K562 (cell line): Measurements from ENCODE around the gene PIP5KL1. TPM values are rescaled to one million over a fixed set of nuclear protein-coding genes. Genes with fewer than 3 reads are reported as not detected.

Source experiments
- ATAC-seq: fragments of 200-7000 bp; cut with Tn5 transposase; 3 replicates; pipeline ENCODE4 v1.9.1; 2020; ENCODE audit warnings: moderate library complexity
- BruUV-seq: library from RNA; stranded (reverse); fragments of 400-500 nt; replicated peaks from 2 replicates; lab custom pipeline; 2021; lab: Mats Ljungman, UMichigan
- CTCF ChIA-PET: fragments of 300-600 bp; formaldehyde crosslinking; extraction: SDS; loops from one replicate; lab custom pipeline; 2021; ENCODE audit warnings: low intra/inter-chr PET ratio; lab: Yijun Ruan, JAX
- POLR2A ChIA-PET: fragments of 300-600, 350-650 bp; sonication (Branson Sonifier 250); formaldehyde crosslinking; extraction: SDS; loops from one replicate; lab custom pipeline; 2021; ENCODE audit warnings: antibody characterized with exemption, inconsistent platforms; lab: Yijun Ruan, JAX
- DNase-seq, 4 experiments: peaks; one replicate each; pipeline versions ENCODE4 v3.0.0 to v3.0.0-alpha.2; 2011 to 2018; ENCODE audit warnings: low spot score in 3 of 4, mixed read lengths in 3 of 4; ENCODE audit errors: extremely low read depth in 1 of 4
- FAIRE-seq: peaks from 2 replicates; lab custom pipeline; 2011; peaks lifted over from hg19 to GRCh38; lab: Jason Lieb, UNC
- H2AFZ ChIP-seq: 2 replicates; pipeline ENCODE4 v1.6.0; 2011; ENCODE audit warnings: low read depth, low read length, control low read depth, inconsistent platforms
- H3K27ac ChIP-seq: fragments of 200-600 bp; 3 replicates; pipeline ENCODE4 v1.8.0; 2011; ENCODE audit warnings: low read depth, mild to moderate bottlenecking, control low read depth, inconsistent platforms, low read length, moderate library complexity, mixed read lengths; ENCODE audit errors: extremely low read depth
- H3K27me3 ChIP-seq, 2 experiments: fragments of 300-600 bp in 1 of 2; 2 replicates in 1 of 2; 3 replicates in 1 of 2; pipeline versions ENCODE4 v1.6.0 to v1.8.0; 2011; ENCODE audit warnings: inconsistent platforms in 2 of 2, low read length in 2 of 2, mild to moderate bottlenecking in 1 of 2, mixed read lengths in 1 of 2, moderate library complexity in 1 of 2; ENCODE audit not compliant: control insufficient read depth in 2 of 2, insufficient read depth in 2 of 2
- H3K36me3 ChIP-seq: fragments of 300-600 bp; 3 replicates; pipeline ENCODE4 v1.8.0; 2011; ENCODE audit warnings: mild to moderate bottlenecking, low read length, inconsistent platforms; ENCODE audit not compliant: control insufficient read depth, insufficient read depth
- H3K4me1 ChIP-seq, 2 experiments: fragments of 200-600 bp in 1 of 2; replicated peaks in 1 of 2; 2 replicates in 1 of 2; 3 replicates in 1 of 2; pipeline versions ENCODE4 v1.5.1 to v1.8.0; 2011; ENCODE audit warnings: inconsistent platforms in 2 of 2, low read length in 2 of 2, mild to moderate bottlenecking in 1 of 2, mixed read lengths in 1 of 2, moderate library complexity in 1 of 2; ENCODE audit not compliant: control insufficient read depth in 2 of 2, insufficient read depth in 2 of 2
- H3K4me2 ChIP-seq: 2 replicates; pipeline ENCODE4 v1.6.1; 2011; ENCODE audit warnings: low read length, control low read depth, inconsistent platforms, mixed read lengths; ENCODE audit not compliant: insufficient read depth
- H3K4me3 ChIP-seq: fragments of 200-600 bp; sonication (generic), shearing (Covaris generic); 2 replicates; pipeline ENCODE4 v1.5.1; 2016; ENCODE audit warnings: control low read depth, inconsistent platforms
- H3K79me2 ChIP-seq: fragments of 200-600 bp; 3 replicates; pipeline ENCODE4 v1.8.0; 2011; ENCODE audit warnings: low read length, inconsistent platforms; ENCODE audit not compliant: control insufficient read depth, insufficient read depth
- H3K9ac ChIP-seq, 2 experiments: 2 replicates each; pipeline versions ENCODE4 v1.6.0 to v1.6.1; 2011; ENCODE audit warnings: low read depth in 2 of 2, low read length in 2 of 2, control low read depth in 1 of 2, inconsistent platforms in 1 of 2, mild to moderate bottlenecking in 1 of 2, mixed read lengths in 1 of 2; ENCODE audit not compliant: insufficient read depth in 1 of 2
- H3K9me1 ChIP-seq: one replicate; pipeline ENCODE4 v1.6.0; 2011; ENCODE audit warnings: inconsistent platforms, mild to moderate bottlenecking, low read length, moderate library complexity; ENCODE audit not compliant: control insufficient read depth, insufficient read depth
- H3K9me3 ChIP-seq: replicated peaks from 2 replicates; pipeline ENCODE4 v1.5.1; 2011; ENCODE audit warnings: low read depth, low read length, inconsistent platforms; ENCODE audit not compliant: control insufficient read depth, insufficient read depth
- H4K20me1 ChIP-seq: replicated peaks from 2 replicates; pipeline ENCODE4 v1.6.1; 2011; ENCODE audit warnings: low read length, inconsistent platforms, mixed read lengths; ENCODE audit not compliant: control insufficient read depth, insufficient read depth
- BACH1 ChIP-seq: fragments of 200-800 bp; sonication (Bioruptor generic); IDR thresholded peaks from 2 replicates; pipeline ENCODE4 v1.6.1; 2016; ENCODE audit warnings: missing genetic modification characterization, missing compliant biosample characterization
- BCOR ChIP-seq: fragments of 450-650 bp; IDR thresholded peaks from 2 replicates; pipeline ENCODE4 v1.6.1; 2016
- CAMTA2 ChIP-seq: fragments of 250-450 bp; sonication (Bioruptor Pico); conservative IDR thresholded peaks from 2 replicates; pipeline ENCODE4 v1.5.1; 2022
- JUND ChIP-seq, 2 experiments: IDR thresholded peaks; 2 replicates in 1 of 2; 3 replicates in 1 of 2; pipeline ENCODE4 v1.6.1; 2011; ENCODE audit warnings: borderline replicate concordance in 2 of 2, low read depth in 2 of 2, low read length in 2 of 2, improper control_type of control experiment in 1 of 2, missing biosample characterization in 1 of 2, missing genetic modification characterization in 1 of 2, missing genetic modification reagents in 1 of 2
- MTF1 ChIP-seq: fragments of 250-450 bp; sonication (Bioruptor Pico); IDR thresholded peaks from 2 replicates; pipeline ENCODE4 v1.9.0; 2021; ENCODE audit warnings: moderate library complexity, mild to moderate bottlenecking, inconsistent platforms, borderline replicate concordance
- NFIC ChIP-seq: fragments of 450-650 bp; IDR thresholded peaks from 2 replicates; pipeline ENCODE4 v1.6.1; 2017; ENCODE audit warnings: mild to moderate bottlenecking, inconsistent platforms
- PRDM10 ChIP-seq: fragments of 450-650 bp; IDR thresholded peaks from 2 replicates; pipeline ENCODE4 v1.6.1; 2018; ENCODE audit not compliant: partially characterized antibody
- SMARCA5 ChIP-seq: fragments of 450-650 bp; IDR thresholded peaks from 2 replicates; pipeline ENCODE4 v1.6.1; 2016
- TAL1 ChIP-seq: fragments of 450-650 bp; IDR thresholded peaks from 2 replicates; pipeline ENCODE4 v1.6.1; 2016; ENCODE audit warnings: mild to moderate bottlenecking
- ZFP36 ChIP-seq: fragments of 150-350 bp; IDR thresholded peaks from 2 replicates; pipeline ENCODE4 v1.6.1; 2018; ENCODE audit warnings: low read length, low read depth; ENCODE audit not compliant: partially characterized antibody
- ZNF436 ChIP-seq: fragments of 250-450, 450-650 bp; sonication (Bioruptor Pico); formaldehyde crosslinking; IDR thresholded peaks from 2 replicates; pipeline ENCODE4 v1.7.0; 2020; ENCODE audit warnings: mild to moderate bottlenecking
- ZNF830 ChIP-seq: fragments of 250-450 bp; sonication (Bioruptor Pico); IDR thresholded peaks from 2 replicates; pipeline ENCODE4 v1.5.0; 2021; ENCODE audit warnings: mild to moderate bottlenecking
- WGBS: fragments of 100-300 bp; shearing (Covaris generic); methylation state at CpG from one replicate; pipeline ENCODE4 v1.1.6; 2016; ENCODE audit warnings: low coverage, mixed read lengths; ENCODE audit not compliant: insufficient coverage; ENCODE audit errors: missing lambda C conversion rate; 5-methylcytosine and 5-hydroxymethylcytosine counted together
- in situ Hi-C: fragments of 300-500 bp; cut with MboI; formaldehyde crosslinking; loops from 4 replicates; pipeline ENCODE4 v1.15.0; 2018; ENCODE audit warnings: inconsistent platforms, mixed read lengths
- intact Hi-C: fragments of 100-400 bp; cut with micrococcal nuclease; formaldehyde crosslinking; loops from 2 replicates; pipeline ENCODE4 v1.14.2; 2022
- polyA plus RNA-seq, 8 experiments: library from polyadenylated mRNA; depleted of rRNA in 4 of 8; stranded (reverse) in 5 of 8; unstranded in 3 of 8; fragments of >200 nt; fragmentation: Nextera tagmentation in 2 of 8; fragmentation: Illumina TruSeq in 1 of 8; extraction: Ambion mirVana in 2 of 8; extraction: Trizol in 1 of 8; gene quantifications; 2 replicates each; pipeline versions ENCODE4 v1.2.1 to v1.2.3, GENCODE V29; 2011 to 2014; ENCODE audit warnings: inconsistent platforms in 1 of 8, missing spikeins in 1 of 8
- total RNA-seq, 7 experiments: library from RNA; depleted of rRNA in 6 of 7; stranded (reverse); fragments of >200 nt in 6 of 7; fragmentation: Illumina TruSeq in 2 of 7; extraction: Trizol in 2 of 7; gene quantifications; 2 replicates each; pipeline versions ENCODE4 v1.2.1 to v1.2.3, GENCODE V29; 2011 to 2021; ENCODE audit warnings: low replicate concordance in 1 of 7

Gene PIP5KL1
- total and polyA plus RNA-seq, 9 of the 15 experiments (the other 6 are each of a cell fraction or from before 2014, with no cell fraction given) = 0.18 to 4.8 (median 1.2) TPM

- Histone ChIP-seq H3K9me3 (no peaks in the 10 kb centered on the region), H3K4me3 (no peak overlapping the region), H3K9me1 (no peaks in the 10 kb centered on the region), H4K20me1 (peaks cover 40% of the 10 kb centered on the region), H3K79me2 (peaks cover 79% of the 10 kb centered on the region), H3K27ac (no peak overlapping the region), H2AFZ (no peak overlapping the region)
- no TSS peak for BruUV-seq
- intact Hi-C loops = no loop called here
- no peak for TF ChIP-seq TAL1
- TF ChIP-seq BCOR = peak; percentile 36; the same call in 1 of the 2 replicates
- TF ChIP-seq ZNF436 = peak; percentile 68; the same call in 1 of the 2 replicates
- TF ChIP-seq SMARCA5 = peak; percentile 86; the same call in 1 of the 2 replicates
- no peak for TF ChIP-seq CAMTA2 (CRISPR knock-in tag)
- no peak for TF ChIP-seq BACH1 (tag)
- no peak for TF ChIP-seq PRDM10
- TF ChIP-seq JUND (IDR thresholded peaks at IDR 0.05; ENCODE audit: borderline replicate concordance, low read depth, low read length) = no peak
- no peak for TF ChIP-seq JUND (tag; IDR thresholded peaks at IDR 0.05; ENCODE audit: borderline replicate concordance, low read depth, low read length)
- TF ChIP-seq ZFP36 = peak; percentile 97
- no peak for TF ChIP-seq MTF1
- TF ChIP-seq NFIC = peak; percentile 79
- no peak for TF ChIP-seq ZNF830 (CRISPR knock-in tag)
- TF ChIP-seq, all 486 proteins: peak for 5
- DNase-seq (no peak), ATAC-seq (no peak), FAIRE-seq (no peak)
- in situ Hi-C loops = no loop called here
- Histone ChIP-seq H3K36me3 (peaks cover 6% of the 10 kb centered on the region; the same call in 1 of the 3 replicates), H3K27me3 (no peaks in the 10 kb centered on the region), H3K4me1 (peaks cover 29 to 82% of the 10 kb centered on the region in 2 experiments), H3K9ac (peak overlapping the region in 1 of 2 experiments; percentile 82; a peak in 2 of 4 replicates), H3K4me2 (no peak overlapping the region)
- 54% methylated on average over 18 of the region's 20 CpGs for WGBS
- CTCF ChIA-PET = no interaction called here
- POLR2A ChIA-PET = interaction anchor here (0.5 to 2.1 kb wide), 3 partner anchors 9 to 30 kb away, joined by 3 to 8 read pairs (median 3); partner anchors contain the start of gene EEIG1
These were observed 41.0 kb upstream of the PIP5KL1 start for GRCh38 chr9:127971357-127972235.
